HepG2 (cell line): Measurements from ENCODE around the gene PROC. TPM values are rescaled to one million over a fixed set of nuclear protein-coding genes. Genes with fewer than 3 reads are reported as not detected.

Source experiments
- CCDC6 ChIP-seq: sonication (generic); formaldehyde crosslinking; IDR thresholded peaks from 2 replicates; pipeline ENCODE4 v1.8.1; 2022; ENCODE audit warnings: mild to moderate bottlenecking, missing genetic modification reagents, moderate library complexity
- CENPX ChIP-seq: sonication (generic); formaldehyde crosslinking; IDR thresholded peaks from 2 replicates; pipeline ENCODE4 v1.9.0; 2021; ENCODE audit warnings: mild to moderate bottlenecking, missing genetic modification reagents, moderate library complexity
- FLYWCH1 ChIP-seq: sonication (generic); formaldehyde crosslinking; IDR thresholded peaks from 2 replicates; pipeline ENCODE4 v1.8.1; 2023; ENCODE audit warnings: mild to moderate bottlenecking, missing genetic modification reagents
- FOXA3 ChIP-seq: IDR thresholded peaks from 2 replicates; pipeline ENCODE4 v1.6.1; 2016; ENCODE audit warnings: missing genetic modification reagents, missing compliant biosample characterization
- FOXJ3 ChIP-seq: sonication (generic); formaldehyde crosslinking; IDR thresholded peaks from 2 replicates; pipeline ENCODE4 v1.4.0; 2020; ENCODE audit warnings: missing genetic modification reagents, mild to moderate bottlenecking, borderline replicate concordance
- HOXA5 ChIP-seq: sonication (generic); formaldehyde crosslinking; IDR thresholded peaks from 2 replicates; pipeline ENCODE4 v1.4.0; 2020; ENCODE audit warnings: missing genetic modification reagents
- KLF9 ChIP-seq: IDR thresholded peaks from 2 replicates; pipeline ENCODE4 v1.6.1; 2016; ENCODE audit warnings: low read depth
- MBNL3 ChIP-seq: fragments of 250-450 bp; sonication (Bioruptor Pico); conservative IDR thresholded peaks from 2 replicates; pipeline ENCODE4 v1.8.0; 2022; ENCODE audit warnings: mild to moderate bottlenecking, inconsistent platforms
- NCOR1 ChIP-seq: fragments of 200-600 bp; sonication (generic); IDR thresholded peaks from 2 replicates; pipeline ENCODE4 v1.7.0; 2017; ENCODE audit warnings: antibody characterized with exemption, low read length, borderline replicate concordance
- RBFOX2 ChIP-seq: fragments of 200-400 bp; formaldehyde crosslinking; IDR thresholded peaks from 2 replicates; pipeline ENCODE4 v1.6.1; 2017; ENCODE audit warnings: low read depth, mild to moderate bottlenecking, low read length
- SOX6 ChIP-seq, 2 experiments: fragments of 450-650 bp in 1 of 2; sonication (generic) in 1 of 2; formaldehyde crosslinking in 1 of 2; IDR thresholded peaks; 2 replicates each; pipeline versions ENCODE4 v1.4.0 to v1.6.1; 2017 to 2020; ENCODE audit warnings: antibody characterized with exemption in 1 of 2, mild to moderate bottlenecking in 1 of 2, missing genetic modification reagents in 1 of 2
- THAP11 ChIP-seq: IDR thresholded peaks from 2 replicates; pipeline ENCODE4 v1.6.1; 2016; ENCODE audit warnings: missing biosample characterization, missing genetic modification reagents
- ZNF280D ChIP-seq: sonication (generic); formaldehyde crosslinking; IDR thresholded peaks from 2 replicates; pipeline ENCODE4 v1.5.1; 2020; ENCODE audit warnings: mild to moderate bottlenecking, missing genetic modification reagents
- ZNF496 ChIP-seq: sonication (generic); formaldehyde crosslinking; IDR thresholded peaks from 2 replicates; pipeline ENCODE4 v1.8.1; 2023; ENCODE audit warnings: mild to moderate bottlenecking, moderate library complexity, missing genetic modification reagents; ENCODE audit not compliant: insufficient replicate concordance
- ZNF574 ChIP-seq: sonication (generic); formaldehyde crosslinking; IDR thresholded peaks from 2 replicates; pipeline ENCODE4 v1.4.0; 2020; ENCODE audit warnings: missing genetic modification reagents
- ZNF609 ChIP-seq: sonication (generic); formaldehyde crosslinking; IDR thresholded peaks from 2 replicates; pipeline ENCODE4 v1.4.0; 2020; ENCODE audit warnings: mild to moderate bottlenecking, missing genetic modification reagents, borderline replicate concordance
- ZNF720 ChIP-seq: sonication (generic); formaldehyde crosslinking; IDR thresholded peaks from 2 replicates; pipeline ENCODE4 v1.4.0; 2020; ENCODE audit warnings: missing genetic modification reagents
- ZNF878 ChIP-seq: sonication (generic); formaldehyde crosslinking; IDR thresholded peaks from 2 replicates; pipeline ENCODE4 v1.8.1; 2023; ENCODE audit warnings: mild to moderate bottlenecking, missing genetic modification reagents, moderate library complexity
- polyA plus RNA-seq, 8 experiments: library from polyadenylated mRNA; depleted of rRNA in 3 of 8; stranded (reverse) in 7 of 8; unstranded in 1 of 8; fragments of >200 nt; fragmentation: Illumina TruSeq in 4 of 8; extraction: Trizol in 4 of 8; gene quantifications; 2 replicates each; pipeline versions ENCODE4 v1.2.1 to v1.2.3, GENCODE V29; 2011 to 2016; ENCODE audit warnings: low read depth in 4 of 8, missing spikeins in 1 of 8, mixed read lengths in 1 of 8; ENCODE audit not compliant: insufficient read depth in 1 of 8
- total RNA-seq, 5 experiments: library from RNA; depleted of rRNA; stranded (reverse); fragments of >200 nt; fragmentation: Illumina TruSeq; extraction: Trizol; gene quantifications; 2 replicates each; pipeline ENCODE4 v1.2.3, GENCODE V29; 2016; ENCODE audit warnings: low read depth in 1 of 5

PROC gene
- total and polyA plus RNA-seq, 2 of the 13 experiments (the other 11 are each of a cell fraction or from before 2014, with no cell fraction given) = 134 to 185 TPM

- TF ChIP-seq ZNF609 (CRISPR knock-in tag) = no peak
- no peak for TF ChIP-seq ZNF280D (CRISPR knock-in tag)
- TF ChIP-seq HOXA5 = no peak; the same call in 1 of the 2 replicates
- no peak for TF ChIP-seq FLYWCH1 (CRISPR knock-in tag)
- TF ChIP-seq MBNL3 = no peak
- no peak for TF ChIP-seq RBFOX2
- peak; percentile 8; the same call in 1 of the 2 replicates for TF ChIP-seq THAP11 (CRISPR knock-in tag)
- no peak for TF ChIP-seq CENPX (CRISPR knock-in tag)
- TF ChIP-seq FOXJ3 (CRISPR knock-in tag) = no peak
- TF ChIP-seq NCOR1 = peak; percentile 50; the same call in 1 of the 2 replicates
- TF ChIP-seq ZNF574 (CRISPR knock-in tag) = no peak; the same call in none of the 2 replicates
- TF ChIP-seq ZNF720 = no peak
- no peak for TF ChIP-seq SOX6 (IDR thresholded peaks at IDR 0.05)
- peak; percentile 68 for TF ChIP-seq SOX6 (CRISPR knock-in tag; IDR thresholded peaks at IDR 0.05)
- TF ChIP-seq ZNF496 = no peak
- TF ChIP-seq KLF9 = peak; percentile 74; the same call in 1 of the 2 replicates
- peak; percentile 52; the same call in 1 of the 2 replicates for TF ChIP-seq FOXA3 (CRISPR knock-in tag)
- no peak for TF ChIP-seq ZNF878 (CRISPR knock-in tag)
- TF ChIP-seq CCDC6 (CRISPR knock-in tag) = peak; percentile 30; the same call in 1 of the 2 replicates
Observed at GRCh38 chr2:127386764-127387654, 31.2 kb upstream of the PROC start (continued).
